GM12878 (cell line): Measurements from ENCODE around the gene SERTAD2. TPM values are rescaled to one million over a fixed set of nuclear protein-coding genes. Genes with fewer than 3 reads are reported as not detected.

Source experiments
- ATAC-seq: fragments of 200-7000 bp; cut with Tn5 transposase; 3 replicates; pipeline ENCODE4 v1.9.1; 2020; ENCODE audit warnings: mild to moderate bottlenecking, moderate library complexity
- BruUV-seq: library from RNA; stranded (reverse); fragments of 400-500 nt; replicated peaks from 2 replicates; lab custom pipeline; 2021; lab: Mats Ljungman, UMichigan
- CTCF ChIA-PET: fragments of 300-600 bp; sonication (Branson Sonifier 250); formaldehyde crosslinking; extraction: SDS; loops from one replicate; lab custom pipeline; 2021; ENCODE audit warnings: inconsistent platforms; lab: Yijun Ruan, JAX
- POLR2A ChIA-PET: fragments of 350-600 bp; formaldehyde crosslinking; extraction: SDS; loops from one replicate; lab custom pipeline; 2021; ENCODE audit warnings: inconsistent platforms; lab: Charles Lee
- RAD21 ChIA-PET: fragments of 300-600 bp; sonication (Branson Sonifier 250); formaldehyde crosslinking; loops from one replicate; lab custom pipeline; 2023; ENCODE audit warnings: antibody characterized with exemption; ENCODE audit not compliant: unreplicated experiment; lab: Charles Lee
- SMC1A ChIA-PET: fragments of 300-600 bp; sonication (Branson Sonifier 250); formaldehyde crosslinking; loops from one replicate; lab custom pipeline; 2023; ENCODE audit not compliant: unreplicated experiment, uncharacterized antibody; lab: Charles Lee
- DNase-seq: peaks from one replicate; pipeline ENCODE4 v3.0.0-alpha.2; 2011; ENCODE audit warnings: low read depth, low spot score
- FAIRE-seq: peaks from 3 replicates; lab custom pipeline; 2011; peaks lifted over from hg19 to GRCh38; lab: Jason Lieb, UNC
- H2AFZ ChIP-seq: 2 replicates; pipeline ENCODE4 v1.6.0; 2011; ENCODE audit warnings: low read depth, low read length, control low read depth; ENCODE audit not compliant: control insufficient read depth
- H3K27ac ChIP-seq: 2 replicates; pipeline ENCODE4 v1.5.1; 2011; ENCODE audit warnings: control low read depth; ENCODE audit not compliant: control insufficient read depth, insufficient read depth
- H3K27me3 ChIP-seq, 2 experiments: replicated peaks in 1 of 2; 2 replicates each; pipeline versions ENCODE4 v1.6.0 to v1.6.1; 2011; ENCODE audit warnings: low read length in 1 of 2; ENCODE audit not compliant: control insufficient read depth in 2 of 2, insufficient read depth in 2 of 2
- H3K36me3 ChIP-seq, 2 experiments: 2 replicates each; pipeline ENCODE4 v1.5.1; 2011; ENCODE audit warnings: low read length in 1 of 2; ENCODE audit not compliant: control insufficient read depth in 2 of 2, insufficient read depth in 2 of 2
- H3K4me1 ChIP-seq: 2 replicates; pipeline ENCODE4 v1.6.1; 2011; ENCODE audit warnings: mild to moderate bottlenecking, low read length, moderate library complexity, mixed read lengths; ENCODE audit not compliant: control insufficient read depth, insufficient read depth
- H3K4me2 ChIP-seq: 2 replicates; pipeline ENCODE4 v1.6.0; 2011; ENCODE audit warnings: control low read depth; ENCODE audit not compliant: control insufficient read depth, insufficient read depth
- H3K4me3 ChIP-seq: fragments of 200-600 bp; sonication (generic); 2 replicates; pipeline ENCODE4 v1.5.1; 2016
- H3K79me2 ChIP-seq: 2 replicates; pipeline ENCODE4 v1.6.0; 2011; ENCODE audit warnings: low read length; ENCODE audit not compliant: control insufficient read depth, insufficient read depth
- H3K9ac ChIP-seq: 2 replicates; pipeline ENCODE4 v1.8.0; 2011; ENCODE audit warnings: low read length, control low read depth, mixed read lengths; ENCODE audit not compliant: control insufficient read depth, insufficient read depth
- H3K9me3 ChIP-seq: replicated peaks from 3 replicates; pipeline ENCODE4 v1.5.1; 2011; ENCODE audit warnings: mild to moderate bottlenecking, low read length; ENCODE audit not compliant: control insufficient read depth, insufficient read depth
- H4K20me1 ChIP-seq: 2 replicates; pipeline ENCODE4 v1.6.0; 2011; ENCODE audit not compliant: control insufficient read depth, insufficient read depth
- ATF7 ChIP-seq: fragments of 450-650 bp; IDR thresholded peaks from 2 replicates; pipeline ENCODE4 v1.6.1; 2016; ENCODE audit warnings: low read depth, mild to moderate bottlenecking
- BACH1 ChIP-seq: fragments of 450-650 bp; IDR thresholded peaks from 2 replicates; pipeline ENCODE4 v1.6.1; 2017; ENCODE audit warnings: mild to moderate bottlenecking, borderline replicate concordance
- BMI1 ChIP-seq: fragments of 450-650 bp; IDR thresholded peaks from 2 replicates; pipeline ENCODE4 v1.6.1; 2016; ENCODE audit warnings: mild to moderate bottlenecking, moderate library complexity, borderline replicate concordance
- HCFC1 ChIP-seq: fragments of 150-350 bp; IDR thresholded peaks from 2 replicates; pipeline ENCODE4 v1.6.1; 2014; ENCODE audit warnings: low read length
- HDAC6 ChIP-seq: fragments of 200-600 bp; sonication (generic); IDR thresholded peaks from one replicate; pipeline ENCODE4 v1.8.0; 2017; ENCODE audit warnings: antibody characterized with exemption; ENCODE audit not compliant: unreplicated experiment
- KAT2A ChIP-seq: conservative IDR thresholded peaks from 2 replicates; pipeline ENCODE4 v1.6.1; 2011; ENCODE audit warnings: low read depth, low read length; ENCODE audit not compliant: control insufficient read depth
- RELB ChIP-seq: fragments of 450-650 bp; IDR thresholded peaks from 2 replicates; pipeline ENCODE4 v1.6.1; 2017; ENCODE audit warnings: low read depth, mild to moderate bottlenecking, moderate library complexity
- REST ChIP-seq: IDR thresholded peaks from 2 replicates; pipeline ENCODE4 v1.6.1; 2012; ENCODE audit warnings: mild to moderate bottlenecking, low read depth, low read length
- WGBS: methylation state at CpG from one replicate; pipeline ENCODE4 v1.1.6; 2016; ENCODE audit warnings: low lambda C conversion rate; ENCODE audit not compliant: insufficient replicate concordance, insufficient coverage; ENCODE audit errors: missing lambda C conversion rate; 5-methylcytosine and 5-hydroxymethylcytosine counted together
- in situ Hi-C: fragments of 300-500 bp; cut with MboI; formaldehyde crosslinking; loops from 9 replicates; pipeline ENCODE4 v1.14.3; 2018; ENCODE audit warnings: mixed read lengths
- intact Hi-C: fragments of 100-400 bp; cut with micrococcal nuclease; formaldehyde crosslinking; loops from one replicate; pipeline ENCODE4 v1.14.2; 2022; ENCODE audit not compliant: unreplicated experiment
- polyA plus RNA-seq, 11 experiments: library from polyadenylated mRNA; depleted of rRNA in 4 of 11; unstranded in 6 of 11; stranded (reverse) in 5 of 11; fragments of >200 nt; fragmentation: Nextera tagmentation in 4 of 11; fragmentation: Illumina TruSeq in 1 of 11; extraction: Ambion mirVana in 4 of 11; extraction: Trizol in 1 of 11; gene quantifications; 1 replicate in 1 of 11; 2 replicates in 10 of 11; pipeline versions ENCODE4 v1.2.1 to v1.2.3, GENCODE V29; 2011 to 2016; ENCODE audit warnings: inconsistent platforms in 2 of 11, missing spikeins in 2 of 11, low read depth in 1 of 11
- total RNA-seq, 4 experiments: library from RNA; depleted of rRNA in 3 of 4; stranded (reverse); fragments of >200 nt in 3 of 4; fragmentation: Illumina TruSeq in 1 of 4; extraction: Trizol in 1 of 4; gene quantifications; 2 replicates each; pipeline versions ENCODE4 v1.2.1 to v1.2.3, GENCODE V29; 2013 to 2021

Gene SERTAD2
- total and polyA plus RNA-seq, 10 of the 15 experiments (the other 5 are each of a cell fraction or from before 2014, with no cell fraction given) = 7.9 to 28.7 (median 20.1) TPM

GRCh38 chr2:64668542-64668941 lies 14.8 kb upstream of the SERTAD2 start (continued):
- TF ChIP-seq RELB (no peak), HDAC6 (no peak)

GRCh38 chr2:64667535-64667934 lies 13.8 kb upstream of the SERTAD2 start:
- peaks cover 15% of the 10 kb centered on the region for H3K4me1 ChIP-seq
- intact Hi-C loops (no loop called here), in situ Hi-C loops (no loop called here)
- CTCF ChIA-PET = interaction anchor here (0.6 to 10.5 kb wide), 10 partner anchors 8 to 197 kb away, joined by 3 to 154 read pairs (median 4); partner anchors contain the start of gene SERTAD2
- no peaks in the 10 kb centered on the region; the same call in none of the 2 replicates for H3K79me2 ChIP-seq
- peak; percentile 64 for TF ChIP-seq REST
- no peak for TF ChIP-seq ATF7
- TF ChIP-seq HCFC1 = no peak
- TF ChIP-seq BMI1 = no peak
- no peak for TF ChIP-seq BACH1
- no peak for TF ChIP-seq KAT2A
- H3K9me3 ChIP-seq = no peaks in the 10 kb centered on the region
- H4K20me1 ChIP-seq = no peaks in the 10 kb centered on the region
- ATAC-seq (peak; percentile 64), FAIRE-seq (no peak), DNase-seq (no peak)
- no peaks in the 10 kb centered on the region for H3K27me3 ChIP-seq
- H2AFZ ChIP-seq = no peak overlapping the region
- POLR2A ChIA-PET = interaction anchor here (1.0 to 9.0 kb wide), 6 partner anchors 9 to 29 kb away, joined by 3 to 120 read pairs (median 4); partner anchors contain the start of gene SERTAD2
- peak overlapping the region; percentile 71 for H3K27ac ChIP-seq
- RAD21 ChIA-PET = interaction anchor here (0.5 to 12.0 kb wide), 10 partner anchors 9 to 337 kb away, joined by 3 to 221 read pairs (median 5); partner anchors contain the start of gene SERTAD2
- peak overlapping the region; percentile 92 for H3K4me2 ChIP-seq
- H3K36me3 ChIP-seq = no peaks in the 10 kb centered on the region
- 100% methylated on average over 1 of the region's 1 CpG for WGBS
- BruUV-seq = no TSS peak
- peak overlapping the region; percentile 33; the same call in 1 of the 2 replicates for H3K4me3 ChIP-seq
- H3K9ac ChIP-seq = no peak overlapping the region
- SMC1A ChIA-PET = interaction anchor here (0.5 to 33.0 kb wide), 12 partner anchors 7 to 208 kb away, joined by 3 to 945 read pairs (median 8); partner anchors contain the start of gene SERTAD2
